ENCODE results near the gene ZNF561.
"Not testable (repeated sequence)": the region's sequence is repeated elsewhere in the genome, so short reads cannot be mapped to it uniquely, and the experiment has no call there.

The ZNF561 gene

DNA sequence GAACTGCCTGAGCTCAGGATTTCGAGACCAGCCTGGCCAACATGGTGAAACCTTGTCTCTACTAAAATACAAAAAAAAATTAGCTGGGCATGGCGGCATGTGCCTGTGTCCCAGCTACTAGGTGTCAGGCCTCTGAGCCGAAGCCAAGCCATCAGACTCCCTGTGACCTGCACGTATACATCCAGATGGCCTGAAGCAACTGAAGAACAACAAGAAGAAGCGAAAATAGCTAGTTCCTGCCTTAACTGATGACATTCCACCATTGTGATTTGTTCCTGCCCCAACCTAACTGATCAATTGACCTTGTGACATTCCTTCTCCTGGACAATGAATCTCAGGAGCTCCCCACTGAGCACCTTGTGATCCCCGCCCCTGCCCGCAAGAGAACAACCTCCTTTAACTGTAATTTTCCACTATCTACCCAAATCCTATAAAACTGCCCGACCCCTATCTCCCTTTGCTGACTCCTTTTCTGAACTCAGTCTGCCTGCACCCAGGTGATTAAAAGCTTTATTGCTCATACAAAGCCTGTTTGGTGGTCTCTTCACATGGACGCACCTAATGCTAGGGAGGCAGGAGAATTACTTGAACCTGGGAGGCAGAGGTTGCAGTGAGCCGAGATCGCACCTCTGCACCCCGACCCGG, 38.8 kb downstream of the ZNF561 start:
- not testable (repeated sequence) for FAIRE-seq; DNase-seq (ENCODE audit: insufficient read length, low spot score)

DNA sequence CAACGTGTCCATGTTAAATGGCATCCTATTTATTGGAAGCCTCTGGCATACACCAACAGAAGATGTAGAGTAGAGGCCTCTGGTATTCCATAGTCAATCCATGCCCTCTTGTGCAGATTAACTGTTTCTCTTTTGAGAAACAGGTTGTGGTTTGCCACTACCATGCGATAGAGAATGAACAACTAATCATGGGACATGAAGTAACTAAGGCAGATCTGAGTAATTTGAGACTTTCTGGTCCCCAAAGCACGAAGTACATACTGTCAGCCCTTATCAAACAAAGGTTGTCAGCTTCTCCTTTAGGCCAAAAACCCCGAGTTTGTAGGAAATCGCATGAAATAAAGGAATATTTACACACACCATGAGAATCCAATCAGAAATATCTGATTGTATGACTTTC, 40.3 kb downstream of the ZNF561 start:
- DNase-seq (ENCODE audit: insufficient read length, low spot score) (no peak), FAIRE-seq (no peak)

DNA sequence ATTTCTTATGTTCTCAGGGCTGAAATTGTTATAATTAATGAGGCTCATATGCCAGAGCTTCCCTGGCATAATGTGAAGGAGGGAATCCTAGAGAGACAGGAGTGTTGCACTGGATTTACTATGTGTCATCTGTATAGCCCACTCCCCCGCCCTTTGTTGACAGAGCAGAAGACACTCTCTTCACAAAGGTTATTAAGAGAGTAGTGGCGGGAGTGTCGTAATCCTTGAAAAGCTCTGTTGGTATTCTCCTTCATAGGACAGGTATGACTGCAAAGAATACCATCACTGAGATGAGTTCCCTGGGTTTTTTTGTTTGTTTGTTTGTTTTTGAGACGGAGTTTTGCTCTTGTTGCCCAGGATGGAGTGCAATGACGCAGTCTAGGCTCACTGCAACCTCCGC, 50.8 kb downstream of the ZNF561 start:
- no peak for FAIRE-seq
- no peak for DNase-seq (ENCODE audit: insufficient read length, low spot score)

DNA sequence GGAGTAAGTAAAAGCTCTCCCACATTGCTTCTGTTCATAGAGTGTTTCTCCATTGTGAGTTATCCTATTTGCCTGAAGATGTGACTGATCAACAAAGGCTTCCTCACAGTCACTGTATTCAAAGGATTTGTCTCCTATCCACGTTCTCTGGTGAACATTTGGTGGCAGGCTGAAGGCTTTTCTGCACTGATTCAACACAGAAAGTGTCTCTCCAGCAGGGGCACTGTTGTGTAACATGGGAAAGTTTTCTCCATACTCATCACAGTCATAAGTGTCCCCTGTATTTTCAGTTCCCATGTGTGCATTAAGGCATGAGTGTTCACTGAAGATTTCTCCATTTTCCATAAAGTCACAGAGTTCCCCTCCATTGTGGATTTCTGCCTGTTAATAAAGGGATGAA, 54.3 kb downstream of the ZNF561 start:
- DNase-seq (ENCODE audit: insufficient read length, low spot score) (no peak), FAIRE-seq (no peak)

DNA sequence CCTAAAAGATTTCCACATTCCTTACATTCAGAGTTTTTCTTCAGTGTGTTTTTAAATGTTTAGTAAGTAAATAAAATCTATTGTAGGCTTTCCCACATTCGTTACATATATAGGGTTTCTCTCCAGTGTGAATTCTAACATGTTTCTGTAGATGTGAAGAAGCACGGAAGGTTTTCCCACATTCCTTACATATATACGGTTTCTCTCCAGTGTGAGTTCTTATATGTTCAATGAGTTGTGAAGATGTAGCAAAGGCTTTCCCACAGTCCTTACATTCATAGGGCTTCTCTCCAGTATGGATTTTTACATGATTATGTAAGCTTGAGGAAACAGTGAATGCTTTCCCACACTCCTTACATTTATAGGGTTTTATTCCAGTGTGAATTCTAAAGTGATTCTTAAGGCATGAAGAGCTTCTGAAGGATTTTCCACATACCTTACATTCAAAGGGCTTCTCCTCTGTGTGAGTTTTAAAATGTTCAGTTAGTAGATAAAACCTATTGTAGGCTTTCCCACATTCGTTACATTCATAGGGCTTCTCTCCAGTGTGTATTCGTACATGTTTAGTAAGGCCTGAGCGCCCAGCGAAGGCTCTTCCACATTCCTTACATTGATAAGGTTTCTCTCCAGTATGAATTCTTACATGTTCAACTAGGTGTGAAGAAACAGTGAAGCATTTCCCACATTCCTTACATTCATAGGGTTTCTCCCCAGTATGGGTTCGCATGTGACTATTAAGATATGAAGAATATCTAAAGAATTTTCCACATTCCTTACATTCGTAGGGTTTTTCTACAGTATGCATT, 54.9 kb downstream of the ZNF561 start:
- DNase-seq (ENCODE audit: insufficient read length, low spot score) (no peak), FAIRE-seq (no peak)

Data from HTR-8/SVneo (cell line).